ENCODE results near the gene MALRD1. TPM values are rescaled to one million over a fixed set of nuclear protein-coding genes. Genes with fewer than 3 reads are reported as not detected.

MALRD1 gene
- total RNA-seq, 2 donors from 2014 or later: 0.27 to 0.40 TPM

GRCh38 chr10:19654576-19654975, 606.0 kb downstream of the MALRD1 start:
- no peak for DNase-seq
- TF ChIP-seq CTCF (IDR thresholded peaks at IDR 0.05): no peak
- Histone ChIP-seq H3K27ac (no peak overlapping the region), H3K9me3 (no peaks in the 10 kb centered on the region), H3K27me3 (no peaks in the 10 kb centered on the region), H3K4me3 (no peak overlapping the region), H3K36me3 (no peaks in the 10 kb centered on the region), H3K4me1 (no peaks in the 10 kb centered on the region), H3K9ac (ENCODE audit: low read depth in 2 of 2, low read length in 2 of 2) (no peak overlapping the region)
- intact Hi-C loops (cut with DNase I): no loop called here

- no peaks in the 10 kb centered on the region for H3K4me1 ChIP-seq
- intact Hi-C loops (cut with DNase I): no loop called here
- DNase-seq: no peak
- no peak for TF ChIP-seq CTCF (IDR thresholded peaks at IDR 0.05)
- H3K9ac ChIP-seq (ENCODE audit: low read depth in 2 of 2, low read length in 2 of 2): no peak overlapping the region
- H3K36me3 ChIP-seq: no peaks in the 10 kb centered on the region
- no peak overlapping the region for H3K4me3 ChIP-seq
- no peaks in the 10 kb centered on the region for H3K27me3 ChIP-seq
- no peak overlapping the region for H3K27ac ChIP-seq
- H3K9me3 ChIP-seq: no peaks in the 10 kb centered on the region
Measured at GRCh38 chr10:19656420-19657042, 607.9 kb downstream of the MALRD1 start.

GRCh38 chr10:19658131-19658530, 609.5 kb downstream of the MALRD1 start:
- Histone ChIP-seq H3K9ac (ENCODE audit: low read depth in 2 of 2, low read length in 2 of 2) (no peak overlapping the region), H3K4me3 (no peak overlapping the region), H3K9me3 (no peaks in the 10 kb centered on the region), H3K36me3 (no peaks in the 10 kb centered on the region), H3K27ac (no peak overlapping the region), H3K27me3 (no peaks in the 10 kb centered on the region), H3K4me1 (no peaks in the 10 kb centered on the region)
- DNase-seq: no peak
- TF ChIP-seq CTCF (IDR thresholded peaks at IDR 0.05): no peak
- intact Hi-C loops (cut with DNase I): no loop called here

DNA sequence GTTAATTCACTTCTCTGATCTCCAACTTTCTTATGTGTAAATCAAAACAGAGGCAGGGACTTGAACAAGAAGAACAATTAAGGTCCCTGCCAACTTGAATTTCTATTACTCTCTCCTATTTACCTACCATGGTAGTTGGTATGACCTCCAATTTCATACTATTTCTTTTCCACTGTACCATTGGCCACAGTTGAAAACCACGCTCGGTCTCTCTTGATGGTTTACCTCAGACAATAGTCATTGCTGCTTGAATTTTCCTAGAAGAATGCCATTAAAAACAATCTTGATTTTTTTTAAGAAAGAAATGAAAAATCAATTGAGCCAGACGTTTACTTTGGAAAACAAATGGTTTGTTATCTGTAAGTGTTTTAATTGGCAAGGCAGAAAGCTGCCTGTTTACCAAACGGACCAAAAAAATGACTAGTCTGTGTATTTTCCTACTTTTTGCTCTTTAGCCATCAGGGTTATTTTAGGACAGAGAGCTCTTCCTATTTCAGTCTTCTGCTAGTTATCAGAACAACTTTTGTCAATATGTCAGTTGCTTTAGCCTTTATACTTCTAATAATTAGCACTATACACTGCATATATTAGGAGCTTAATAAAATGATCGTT, 610.1 kb downstream of the MALRD1 start:
- no peaks in the 10 kb centered on the region for H3K27me3 ChIP-seq
- no peak overlapping the region for H3K4me3 ChIP-seq
- H3K27ac ChIP-seq: no peak overlapping the region
- H3K9ac ChIP-seq (ENCODE audit: low read depth in 2 of 2, low read length in 2 of 2): no peak overlapping the region
- no peaks in the 10 kb centered on the region for H3K36me3 ChIP-seq
- TF ChIP-seq CTCF (IDR thresholded peaks at IDR 0.05): no peak
- no peaks in the 10 kb centered on the region for H3K4me1 ChIP-seq
- no peaks in the 10 kb centered on the region for H3K9me3 ChIP-seq
- intact Hi-C loops (cut with DNase I): no loop called here
- no peak for DNase-seq

DNA sequence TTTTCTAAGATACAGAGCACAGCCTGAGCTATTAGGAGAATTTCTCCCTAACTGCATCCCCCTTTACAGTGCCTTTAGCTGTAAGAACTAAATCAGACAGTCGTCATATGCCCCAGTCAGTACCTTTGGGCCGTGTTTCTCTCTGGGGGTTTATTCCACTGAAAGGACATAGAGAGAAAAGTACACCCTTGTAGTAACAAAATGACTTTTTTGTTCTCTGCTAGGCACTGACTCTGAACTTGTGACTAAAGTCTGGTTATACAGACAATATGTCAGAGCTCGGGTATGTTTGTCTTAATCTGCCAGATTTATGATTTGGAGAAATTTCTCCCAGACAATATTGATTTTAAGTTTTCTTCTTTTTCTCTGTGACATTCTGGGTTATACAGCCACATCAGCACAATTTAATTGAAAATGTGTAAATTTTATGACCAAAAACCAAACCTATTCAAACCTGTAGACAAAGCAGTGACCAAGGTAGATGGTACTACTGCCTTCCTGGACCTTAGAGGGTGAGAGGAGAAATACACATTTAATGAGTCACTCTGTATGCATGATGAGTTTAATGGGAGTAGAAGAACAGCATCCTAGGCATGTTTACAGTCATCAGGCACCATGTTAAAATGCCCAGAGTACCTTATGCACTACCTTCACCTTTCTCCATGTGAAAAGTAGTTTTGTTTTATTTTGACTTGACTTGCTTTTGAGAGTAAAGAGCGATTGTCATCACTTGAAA, 611.5 kb downstream of the MALRD1 start:
- no peak for TF ChIP-seq CTCF (IDR thresholded peaks at IDR 0.05)
- H3K4me1 ChIP-seq: no peaks in the 10 kb centered on the region
- H3K27ac ChIP-seq: no peak overlapping the region
- no peaks in the 10 kb centered on the region for H3K36me3 ChIP-seq
- DNase-seq: no peak
- H3K9ac ChIP-seq (ENCODE audit: low read depth in 2 of 2, low read length in 2 of 2): no peak overlapping the region
- no peak overlapping the region for H3K4me3 ChIP-seq
- intact Hi-C loops (cut with DNase I): no loop called here
- H3K27me3 ChIP-seq: no peaks in the 10 kb centered on the region
- H3K9me3 ChIP-seq: no peaks in the 10 kb centered on the region

Measured in colonic mucosa (tissue), 4 donors.